HG03469 (cell line): ENCODE measurements around the gene ZNF304.

Experiments
- ATAC-seq: cut with Tn5 transposase; IDR thresholded peaks from one replicate; pipeline ENCODE4 v1.9.1; 2021; ENCODE audit warnings: mild to moderate bottlenecking, moderate library complexity, moderate number of reproducible peaks; ENCODE audit not compliant: unreplicated experiment

The ZNF304 gene

DNA sequence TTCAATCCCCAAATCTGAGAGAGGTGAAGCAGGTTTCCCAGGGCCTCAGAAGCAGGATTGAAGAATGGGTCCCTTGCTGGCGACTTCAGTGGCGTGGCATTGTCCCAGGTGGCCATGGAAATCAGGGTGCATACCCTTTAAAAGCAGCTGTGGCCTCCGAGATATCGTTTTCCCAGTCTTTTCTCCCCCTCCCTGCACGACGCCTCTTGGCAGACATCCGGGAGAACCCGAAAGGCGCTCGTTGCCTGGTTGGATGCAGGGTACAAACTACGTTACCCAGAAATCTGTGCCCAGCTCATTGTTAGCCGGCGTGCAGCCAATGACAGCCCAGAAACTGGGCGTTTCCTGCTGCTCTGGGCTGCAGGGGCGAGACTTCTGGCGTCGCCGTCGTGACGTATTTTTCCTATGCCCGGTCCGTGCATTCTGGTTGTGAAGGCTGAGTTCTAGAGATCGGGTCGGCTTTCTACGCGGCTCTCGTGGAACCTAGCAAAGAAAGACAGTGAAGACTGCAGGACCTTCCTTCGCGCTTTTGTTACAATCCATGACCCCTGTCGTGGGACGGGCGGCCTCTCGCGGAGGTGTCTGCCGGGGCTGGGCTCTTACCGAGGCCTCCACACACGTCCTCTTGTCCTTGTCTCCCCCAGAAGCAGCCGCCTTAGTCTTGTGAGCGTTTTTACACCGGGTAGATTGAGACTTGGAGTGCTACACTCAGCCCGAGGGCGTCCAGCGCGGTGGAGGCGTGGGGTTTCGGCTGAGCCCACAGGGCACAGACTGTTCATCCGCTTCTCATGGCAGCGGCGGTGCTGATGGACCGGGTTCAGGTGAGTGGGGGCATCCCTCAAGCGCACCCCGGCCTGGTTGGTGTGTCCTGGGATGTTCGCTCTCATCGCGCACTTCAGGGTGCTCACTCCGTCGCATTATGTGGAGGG lies at the start of gene ZNF304:
Gene ZNF304 (plus strand): TSS at position 395 of the 929 bp plus-strand sequence. CDS start 394 bp downstream, at position 789.
- ATAC-seq, result peak; percentile 89

DNA sequence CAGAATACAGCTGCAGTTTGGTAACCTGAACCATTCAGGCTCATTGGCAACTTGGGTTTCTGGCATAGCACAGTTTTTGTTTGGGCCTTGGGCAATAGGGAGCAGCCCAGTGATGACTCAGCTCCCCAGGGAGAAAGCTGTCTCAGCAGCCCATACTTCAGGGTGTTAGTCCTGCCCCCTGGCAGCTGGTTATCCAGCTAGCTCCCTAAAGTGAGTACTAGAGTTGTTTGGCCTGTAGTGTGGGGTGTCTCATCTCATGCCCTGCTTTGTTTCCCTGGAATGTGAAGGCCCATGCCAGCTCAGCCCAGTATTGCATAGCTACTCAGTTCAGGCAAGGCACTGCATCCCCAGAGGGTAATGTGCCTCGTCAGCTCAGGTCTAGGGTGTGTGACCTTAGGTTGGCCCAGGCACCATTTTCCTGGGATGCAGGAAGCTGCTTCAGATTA lies 49.0 kb upstream of the ZNF304 start:
- no peak for ATAC-seq

DNA sequence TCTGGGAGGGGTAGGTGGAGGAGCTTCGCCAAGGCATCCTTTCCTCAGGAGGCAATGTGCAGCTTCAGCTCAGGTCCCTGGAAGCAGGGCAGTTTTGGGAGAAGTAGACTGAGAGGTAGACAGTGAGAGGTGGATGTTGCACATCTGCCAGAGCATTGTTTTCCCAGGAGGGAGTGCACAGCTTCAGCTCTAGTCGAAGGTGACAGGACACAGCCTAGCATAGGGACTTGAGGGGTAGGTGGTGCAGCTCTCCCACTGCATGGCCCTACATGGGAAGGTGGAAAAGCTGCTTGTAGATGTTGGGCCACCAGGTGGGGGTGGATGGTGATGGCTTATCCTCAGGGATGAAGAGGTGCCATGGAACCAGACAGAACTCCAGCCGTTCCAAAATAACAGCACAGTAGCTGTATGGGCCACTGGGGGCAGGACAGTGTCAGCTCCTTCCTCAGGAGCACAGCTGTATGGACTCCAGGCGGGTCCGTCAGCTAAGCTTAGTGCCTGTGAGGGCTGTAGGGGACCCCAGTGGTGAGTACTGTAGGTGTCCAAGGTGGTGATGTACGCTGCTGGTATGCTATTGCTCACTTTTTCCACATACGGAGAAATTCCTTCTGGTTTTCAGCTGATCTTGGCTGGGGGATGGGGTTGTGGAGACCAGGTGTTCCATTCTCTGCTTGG lies 48.2 kb upstream of the ZNF304 start:
- ATAC-seq, result no peak

DNA sequence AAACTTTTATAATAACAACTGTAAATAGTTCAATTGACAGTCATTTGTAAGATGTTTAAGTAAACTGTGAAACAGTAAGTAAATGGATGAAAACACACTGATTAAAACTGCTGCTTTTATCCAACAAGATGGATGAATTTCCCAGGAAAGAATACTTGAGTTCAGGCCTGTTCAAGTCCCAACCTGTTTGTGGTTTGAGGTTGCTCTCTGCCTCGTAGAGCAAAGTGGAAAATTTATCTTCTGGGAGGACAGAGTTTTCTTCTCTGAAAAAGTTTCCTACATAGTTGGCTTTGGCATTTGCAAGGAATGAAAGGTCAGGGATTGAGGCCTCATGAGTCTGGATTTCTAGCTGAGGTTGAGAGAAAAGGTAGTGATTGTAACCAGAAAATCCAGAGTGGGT lies 46.0 kb upstream of the ZNF304 start:
- no peak for ATAC-seq

DNA sequence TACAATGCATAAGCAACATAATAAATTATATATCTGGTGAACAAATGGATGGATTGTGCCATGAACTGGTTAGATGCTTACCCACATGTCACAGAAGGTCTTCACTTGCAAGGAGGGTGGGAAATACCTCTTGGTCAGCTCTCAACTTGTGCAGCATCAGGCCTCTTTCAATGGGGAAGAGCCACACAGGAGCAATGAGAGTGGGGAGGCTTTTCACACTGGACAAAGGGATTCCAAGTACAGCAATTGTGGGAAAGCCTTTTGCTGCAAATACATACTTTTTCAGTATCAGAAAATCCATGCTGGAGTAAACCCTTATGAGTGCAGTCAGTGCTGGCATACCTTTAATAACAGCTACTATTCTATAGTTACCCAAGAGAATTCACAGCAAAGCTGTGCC lies 42.6 kb upstream of the ZNF304 start:
- no peak for ATAC-seq

DNA sequence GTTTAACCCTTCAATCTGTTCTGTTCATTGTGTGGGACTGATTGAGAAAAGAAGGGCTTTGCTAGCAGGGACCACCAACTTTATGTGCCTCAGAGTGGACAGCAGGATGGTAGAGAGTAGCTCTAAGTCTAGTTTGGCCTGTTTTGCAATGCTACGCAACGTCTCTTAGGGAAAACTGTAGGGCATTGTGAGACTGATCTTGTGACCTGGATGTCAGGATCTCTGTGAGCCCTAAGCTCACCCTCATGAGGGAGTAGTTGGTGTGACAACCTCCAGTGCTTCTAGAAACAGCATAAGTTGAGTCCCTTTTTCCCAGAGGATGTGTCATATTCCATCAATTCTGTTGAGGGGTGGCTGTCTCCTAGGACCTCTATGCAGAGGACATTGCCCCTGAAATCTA lies 40.3 kb upstream of the ZNF304 start:
- no peak for ATAC-seq

DNA sequence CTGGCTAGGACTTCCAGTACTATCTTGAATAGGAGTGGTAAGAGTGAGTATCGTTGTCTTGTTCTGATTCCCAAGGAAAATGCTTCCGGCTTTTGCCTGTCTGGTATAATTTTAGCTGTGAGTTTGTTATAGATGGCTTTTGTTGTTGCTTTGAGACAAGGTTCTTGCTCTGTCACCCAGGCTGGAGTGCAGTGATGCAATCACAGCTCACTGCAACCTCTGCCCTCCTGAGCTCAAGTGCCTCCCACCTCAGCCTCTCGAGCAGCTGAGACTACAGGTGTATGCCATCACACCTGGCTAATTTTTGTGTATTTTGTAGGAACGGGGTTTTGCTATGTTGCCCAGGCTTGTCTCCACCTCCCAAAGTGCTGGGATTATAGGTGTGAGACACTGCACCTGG lies 36.9 kb upstream of the ZNF304 start:
- no peak for ATAC-seq

DNA sequence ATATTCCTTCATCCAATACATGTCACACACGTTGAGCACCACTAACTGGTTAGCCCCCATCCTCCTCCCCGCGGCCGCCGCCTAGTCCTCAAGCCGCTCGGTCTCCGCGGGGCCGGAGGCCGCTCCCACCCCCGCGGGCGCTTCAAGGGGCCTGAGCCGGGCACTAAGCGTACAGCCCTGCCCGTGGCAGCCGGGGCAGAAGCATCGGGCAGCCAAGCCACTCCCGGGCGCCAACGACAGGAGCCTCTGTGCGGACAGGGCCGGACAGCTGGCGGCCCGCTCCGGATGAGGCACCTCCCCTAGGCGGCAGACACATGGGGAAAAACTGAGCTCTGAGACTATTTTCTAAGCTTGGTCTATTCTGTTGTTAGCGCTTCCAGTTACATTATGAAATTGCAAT lies 33.6 kb upstream of the ZNF304 start:
- no peak for ATAC-seq

DNA sequence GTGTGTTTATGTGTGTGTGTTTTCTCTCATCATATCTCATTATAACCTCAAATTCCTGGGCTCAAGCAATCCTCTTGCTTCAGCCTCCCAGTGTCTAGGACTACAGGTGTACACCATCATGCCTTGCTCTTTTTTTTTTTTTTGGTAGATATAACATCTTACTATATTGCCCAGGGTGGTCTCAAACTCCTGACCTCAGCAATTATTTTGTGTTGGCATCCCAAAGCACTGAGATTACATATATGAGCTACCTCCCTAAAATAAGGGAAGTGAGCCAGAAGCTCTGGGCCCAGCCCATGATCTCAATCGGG lies 31.2 kb upstream of the ZNF304 start:
- no peak for ATAC-seq

DNA sequence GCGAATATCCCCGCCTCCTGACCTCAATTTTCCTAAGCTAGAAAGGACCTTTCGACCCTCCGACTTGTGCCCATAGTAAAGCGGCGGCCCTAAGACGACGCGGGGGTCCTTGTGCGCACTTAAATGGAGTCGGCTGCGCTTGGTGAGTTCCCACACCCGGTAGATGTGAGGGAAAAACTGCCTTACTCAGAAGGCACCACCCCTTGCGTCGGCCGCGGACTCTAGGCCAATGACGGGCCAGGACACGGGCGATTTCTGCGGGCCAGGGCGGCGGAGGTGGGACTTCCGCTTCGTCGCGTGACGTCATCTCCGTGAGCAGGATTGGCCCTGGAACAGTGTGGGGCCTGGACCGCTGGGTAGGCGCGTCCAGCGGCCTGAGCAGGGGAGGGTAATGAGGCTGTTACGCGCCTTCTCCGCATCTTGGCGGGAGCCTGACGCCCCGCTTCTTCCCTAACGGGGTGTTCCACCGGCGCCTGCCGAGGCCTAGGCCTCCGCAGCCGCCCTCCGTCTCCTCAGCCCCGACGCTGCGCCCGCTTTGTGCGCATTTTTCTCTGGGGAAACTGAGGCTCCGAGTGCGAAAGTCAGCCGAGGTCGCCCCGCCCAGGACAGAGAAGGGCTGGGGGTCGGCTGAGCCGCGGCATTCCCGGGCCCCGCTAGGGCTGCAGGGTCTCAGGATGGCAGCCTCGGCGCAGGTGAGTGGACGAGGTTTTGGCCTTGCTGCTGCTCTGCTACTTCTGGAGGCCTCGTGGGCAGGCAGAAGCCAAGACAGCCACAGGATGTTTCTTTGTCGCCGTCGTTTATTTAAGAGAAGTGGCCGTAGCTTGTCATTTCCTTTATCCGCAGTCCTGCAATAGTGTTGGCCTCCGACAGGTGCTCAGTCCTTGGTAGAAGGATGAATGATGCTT lies 30.6 kb upstream of the ZNF304 start, which contains the start of gene ZNF543:
Gene ZNF543 (plus strand): TSS at position 293 of the 905 bp plus-strand sequence. CDS start 382 bp downstream, at position 675.
- peak; percentile 91 for ATAC-seq

DNA sequence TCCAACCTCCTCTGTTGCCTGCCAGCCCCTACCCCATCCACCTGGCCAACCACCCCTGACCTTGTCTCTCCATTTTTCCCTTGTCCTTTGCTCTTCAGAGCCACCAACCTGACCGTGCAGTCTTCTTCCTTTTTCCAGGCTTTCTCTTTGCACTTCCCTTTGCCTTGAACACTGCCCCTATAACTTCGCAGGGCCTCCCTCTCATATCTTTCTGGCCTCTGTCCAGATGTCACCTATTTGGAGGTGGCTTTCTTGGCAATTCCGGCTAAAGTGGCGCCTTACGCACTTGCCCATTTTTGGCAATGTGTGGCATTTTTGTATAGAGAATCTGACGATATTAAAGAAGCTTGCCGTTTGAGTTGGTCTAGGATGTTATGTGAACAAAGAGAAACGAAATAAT lies 30.0 kb upstream of the ZNF304 start:
- no peak for ATAC-seq

DNA sequence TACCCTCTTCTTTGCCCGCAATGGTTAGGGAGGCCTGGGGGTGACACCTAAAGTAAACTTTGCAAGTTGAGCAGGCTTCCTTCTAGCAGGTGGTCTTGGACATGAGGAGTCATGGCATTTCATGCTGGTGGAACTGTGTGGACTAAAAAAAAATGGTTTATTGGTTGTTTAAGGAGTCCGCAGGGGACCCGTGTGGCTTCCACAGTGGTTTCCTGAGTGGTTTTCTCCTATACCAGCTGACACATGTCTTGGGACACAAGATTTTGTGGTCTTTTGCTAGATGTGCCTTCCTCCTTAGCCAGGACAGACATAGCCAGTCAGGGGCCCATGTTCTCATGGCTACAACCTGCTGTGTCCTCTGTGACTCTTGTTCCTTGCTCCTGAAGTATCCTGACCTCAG lies 29.3 kb upstream of the ZNF304 start:
- no peak for ATAC-seq

DNA sequence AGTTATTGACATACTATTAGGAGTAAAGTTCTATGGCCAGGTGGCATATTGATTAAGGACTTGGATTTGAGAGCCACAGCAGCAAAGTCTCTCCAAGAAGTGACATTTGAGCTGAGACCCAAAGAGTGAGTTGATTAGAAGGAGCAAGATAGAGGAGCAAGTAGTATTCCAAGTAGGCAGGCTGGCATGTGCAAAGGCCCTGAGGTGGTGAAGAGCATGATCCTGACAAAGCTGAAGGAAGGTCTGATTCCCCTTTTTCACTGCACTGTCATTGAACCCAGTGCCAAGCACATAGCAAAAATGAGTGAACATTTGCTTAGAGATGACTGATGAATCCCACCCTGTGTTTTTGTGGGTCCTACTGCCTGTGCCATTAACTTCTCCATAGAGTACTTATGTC lies 26.1 kb upstream of the ZNF304 start:
- ATAC-seq, result no peak

DNA sequence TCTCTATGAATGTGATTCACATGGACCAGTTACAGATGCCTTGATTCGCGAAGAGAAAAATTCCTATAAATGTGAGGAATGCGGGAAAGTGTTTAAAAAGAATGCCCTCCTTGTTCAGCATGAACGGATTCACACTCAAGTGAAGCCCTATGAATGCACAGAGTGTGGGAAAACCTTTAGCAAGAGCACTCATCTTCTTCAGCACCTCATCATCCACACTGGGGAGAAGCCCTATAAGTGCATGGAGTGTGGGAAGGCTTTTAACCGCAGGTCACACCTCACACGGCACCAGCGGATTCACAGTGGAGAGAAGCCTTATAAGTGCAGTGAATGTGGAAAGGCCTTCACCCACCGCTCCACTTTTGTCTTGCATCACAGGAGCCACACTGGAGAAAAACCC lies 23.1 kb upstream of the ZNF304 start:
- no peak for ATAC-seq

DNA sequence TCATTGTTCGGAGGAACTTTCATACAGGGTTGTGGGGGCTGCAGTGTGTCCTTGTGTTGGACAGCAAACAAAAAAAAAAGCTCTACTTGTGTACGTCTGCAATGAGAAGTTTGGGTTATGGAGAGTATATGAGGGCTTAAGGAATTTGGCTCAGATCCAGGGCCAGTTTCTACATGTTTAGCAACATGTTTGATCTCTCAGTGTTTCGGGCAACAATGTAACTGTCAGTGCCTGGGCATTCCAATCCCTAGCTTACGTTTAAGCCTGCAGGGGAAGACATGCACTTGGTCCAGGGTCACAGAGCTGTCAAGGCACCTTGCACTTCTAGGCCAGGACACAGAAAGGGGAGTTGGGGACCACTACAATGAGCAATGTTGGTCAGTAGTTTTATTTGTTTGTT lies 16.9 kb upstream of the ZNF304 start:
- no peak for ATAC-seq

DNA sequence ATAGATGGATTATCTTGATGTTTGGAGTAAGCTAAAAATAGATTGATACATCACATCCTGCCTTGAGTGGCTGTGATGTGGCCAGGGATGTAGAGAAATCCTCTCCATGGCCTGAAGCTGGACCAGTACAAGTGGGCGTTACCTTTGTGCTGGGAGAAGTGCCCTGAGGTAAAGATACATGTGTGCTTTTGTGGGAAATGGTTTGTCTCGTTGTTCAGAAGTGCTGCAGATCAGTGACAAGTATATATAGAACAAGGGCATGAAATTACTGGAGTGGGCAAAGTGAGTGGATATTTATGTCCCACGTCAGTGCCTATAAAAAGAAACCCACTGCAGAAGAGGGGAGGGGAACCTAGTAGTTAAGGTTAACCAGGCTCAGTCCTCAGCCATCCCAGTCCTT lies 12.2 kb upstream of the ZNF304 start:
- no peak for ATAC-seq

DNA sequence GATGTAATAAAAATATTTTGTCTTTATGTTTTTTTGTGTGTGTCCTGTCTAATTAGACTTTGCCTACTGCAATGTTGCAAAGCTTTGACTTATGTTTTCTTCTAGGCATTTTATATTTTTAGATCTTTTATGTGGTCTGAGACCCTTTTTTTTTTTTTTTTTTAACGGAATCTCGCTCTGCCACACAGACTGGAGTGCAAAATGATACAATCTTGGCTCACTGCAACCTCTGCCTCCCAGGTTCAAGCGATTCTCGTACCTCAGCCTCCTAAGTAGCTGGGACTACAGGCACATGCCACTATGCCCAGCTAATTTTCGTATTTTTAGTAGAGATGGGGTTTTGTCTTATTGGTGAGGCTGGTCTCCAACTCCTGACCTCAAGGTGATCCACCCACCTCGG lies 8.5 kb upstream of the ZNF304 start:
- no peak for ATAC-seq

DNA sequence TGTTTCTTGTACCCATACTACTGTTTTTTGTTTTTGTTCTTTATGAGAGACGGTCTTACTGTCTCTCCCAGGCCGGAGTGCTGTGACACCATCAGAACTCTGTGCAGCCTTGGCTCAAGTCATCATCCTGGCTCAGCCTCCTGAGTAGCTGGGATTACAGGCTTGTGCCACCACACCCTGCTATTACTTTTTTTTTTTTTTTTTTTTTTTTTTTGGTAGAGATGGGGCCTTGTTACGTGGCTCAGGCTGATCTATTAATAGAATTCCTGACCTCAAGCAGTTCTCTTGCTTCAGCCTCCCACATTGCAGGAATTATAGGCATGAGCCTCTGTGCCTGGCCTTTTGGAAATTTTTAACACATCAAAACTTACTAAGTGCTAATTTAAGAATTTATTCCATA lies 2.9 kb upstream of the ZNF304 start:
- ATAC-seq, result no peak

DNA sequence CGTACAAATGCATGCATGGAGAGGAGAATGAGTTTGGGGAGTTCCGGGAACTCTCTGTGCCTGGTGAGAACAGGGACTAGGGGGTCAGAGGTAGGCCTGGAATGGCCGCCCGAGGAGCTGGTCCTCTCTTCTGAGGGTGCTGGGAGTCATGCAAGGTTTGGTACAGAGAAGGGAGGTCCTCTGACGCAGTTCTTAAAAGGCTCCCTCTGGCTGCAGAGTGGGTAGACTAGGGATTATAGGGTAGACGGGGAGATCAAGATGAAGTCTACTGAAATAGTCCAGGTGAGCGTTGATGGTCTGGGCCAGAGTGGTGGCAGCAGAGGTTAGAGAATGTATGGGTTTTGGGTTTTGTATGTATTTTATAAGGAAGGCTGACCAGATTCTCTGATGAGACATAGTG lies 796 bp downstream of the ZNF304 start:
- no peak for ATAC-seq

DNA sequence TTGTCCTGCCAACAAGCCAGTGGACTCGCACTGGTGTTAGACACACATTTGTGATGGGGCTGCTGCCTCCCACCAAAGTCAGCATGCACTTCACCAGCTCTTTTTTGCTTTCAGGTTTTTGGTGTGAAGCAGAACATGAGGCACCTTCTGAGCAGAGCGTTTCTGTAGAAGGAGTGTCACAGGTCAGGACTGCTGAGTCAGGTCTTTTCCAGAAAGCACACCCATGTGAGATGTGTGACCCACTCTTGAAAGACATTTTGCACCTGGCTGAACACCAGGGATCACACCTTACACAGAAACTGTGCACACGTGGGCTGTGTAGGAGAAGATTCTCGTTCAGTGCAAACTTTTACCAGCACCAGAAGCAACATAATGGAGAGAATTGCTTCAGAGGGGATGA lies 4.8 kb downstream of the ZNF304 start:
- ATAC-seq, result no peak

DNA sequence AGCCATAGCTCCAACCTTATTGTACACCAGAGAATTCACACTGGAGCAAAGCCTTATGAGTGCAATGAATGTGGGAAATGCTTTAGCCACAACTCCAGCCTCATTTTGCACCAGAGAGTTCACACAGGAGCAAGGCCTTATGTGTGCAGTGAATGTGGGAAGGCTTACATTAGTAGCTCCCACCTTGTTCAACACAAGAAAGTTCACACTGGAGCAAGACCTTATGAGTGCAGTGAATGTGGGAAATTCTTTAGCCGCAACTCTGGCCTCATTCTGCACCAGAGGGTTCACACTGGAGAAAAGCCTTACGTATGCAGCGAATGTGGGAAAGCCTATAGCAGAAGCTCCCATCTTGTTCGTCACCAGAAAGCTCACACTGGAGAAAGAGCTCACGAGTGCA lies 6.3 kb downstream of the ZNF304 start:
- no peak for ATAC-seq
